Activated naive CD4-positive, alpha-beta T cell treated with anti-CD3 and anti-CD28 coated beads, Interleukin-2, amount 50 U/mL, for 72 hours (primary cell): ENCODE data around the gene C3orf85. TPM values are rescaled to one million over a fixed set of nuclear protein-coding genes. Genes with fewer than 3 reads are reported as not detected.

ENCODE experiments used
- ATAC-seq, 2 donors: fragments of 150-1000 bp; cut with Tn5 transposase; 2 replicates each; pipeline ENCODE4 v1.10.0; 2021; ENCODE audit warnings: mild to moderate bottlenecking in 2 of 2, moderate library complexity in 2 of 2
- DNase-seq, 2 donors: peaks; one replicate each; pipeline ENCODE4 v3.0.0; 2021 to 2022; ENCODE audit warnings: low spot score in 2 of 2
- H3K27ac Mint-ChIP-seq, 2 donors: one replicate each; pipeline ENCODE4 v1.8.0; 2022; ENCODE audit warnings: mild to moderate bottlenecking in 2 of 2, mixed read lengths in 2 of 2
- H3K36me3 Mint-ChIP-seq, 2 donors: one replicate each; pipeline ENCODE4 v1.8.0; 2022; ENCODE audit warnings: mixed read lengths in 2 of 2
- H3K9me3 Mint-ChIP-seq, 2 donors: one replicate each; pipeline ENCODE4 v1.8.0; 2022; ENCODE audit warnings: mixed read lengths in 2 of 2
- total RNA-seq, 2 donors: library from RNA; stranded (reverse); gene quantifications; one replicate each; pipeline ENCODE4 v1.2.3, GENCODE V29; 2022

The C3orf85 gene
- total RNA-seq, 2 donors from 2014 or later = not detected

DNA sequence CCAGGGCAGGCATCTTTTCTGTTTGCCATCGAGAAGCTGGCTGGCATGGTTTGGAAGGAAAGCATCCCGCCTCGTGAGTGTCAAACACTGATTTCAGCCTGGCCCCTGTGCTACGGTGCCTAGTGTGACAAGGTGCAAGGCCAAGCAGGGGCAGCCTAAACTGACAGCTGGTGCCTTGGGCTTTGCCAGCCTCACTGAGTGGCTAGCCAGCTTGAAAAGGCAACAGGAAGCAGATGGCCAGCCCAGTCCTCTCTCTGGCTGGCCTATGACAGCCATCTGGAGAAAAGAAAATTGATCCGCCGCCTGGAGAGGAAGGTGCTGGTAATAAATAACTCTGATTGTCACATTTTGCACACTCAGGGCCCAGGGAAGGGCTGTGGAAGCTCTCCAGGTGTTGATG is 52.2 kb downstream of the C3orf85 start:
- H3K9me3 Mint-ChIP-seq = peaks cover 0 to 3% of the 10 kb centered on the region in 2 donors
- H3K27ac Mint-ChIP-seq = no peak overlapping the region
- no peak for DNase-seq
- no peak for ATAC-seq
- H3K36me3 Mint-ChIP-seq = no peaks in the 10 kb centered on the region

DNA sequence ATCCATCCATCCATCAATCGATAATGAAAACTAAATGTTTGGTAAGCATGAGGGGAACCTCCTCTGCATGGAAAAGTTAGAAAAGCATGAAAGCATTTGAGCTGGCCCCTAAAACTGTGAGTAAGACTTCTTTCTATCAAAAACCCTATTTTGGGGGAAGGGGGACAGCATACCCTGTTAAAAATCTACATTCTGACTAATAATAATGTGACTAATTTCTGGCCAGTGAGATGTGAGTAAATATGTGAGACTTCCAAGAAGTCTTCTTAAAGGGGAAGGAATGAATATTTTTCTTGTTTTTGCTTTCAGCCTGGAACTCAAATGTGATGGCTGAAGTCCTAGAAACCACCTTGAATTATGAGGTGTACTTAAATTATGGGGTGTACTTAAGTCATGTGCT is 54.9 kb downstream of the C3orf85 start:
- Mint-ChIP-seq H3K27ac (no peak overlapping the region), H3K36me3 (no peaks in the 10 kb centered on the region), H3K9me3 (peaks cover 0 to 3% of the 10 kb centered on the region in 2 donors)
- ATAC-seq (peak in 1 of 2 donors; percentile 40), DNase-seq (no peak)

DNA sequence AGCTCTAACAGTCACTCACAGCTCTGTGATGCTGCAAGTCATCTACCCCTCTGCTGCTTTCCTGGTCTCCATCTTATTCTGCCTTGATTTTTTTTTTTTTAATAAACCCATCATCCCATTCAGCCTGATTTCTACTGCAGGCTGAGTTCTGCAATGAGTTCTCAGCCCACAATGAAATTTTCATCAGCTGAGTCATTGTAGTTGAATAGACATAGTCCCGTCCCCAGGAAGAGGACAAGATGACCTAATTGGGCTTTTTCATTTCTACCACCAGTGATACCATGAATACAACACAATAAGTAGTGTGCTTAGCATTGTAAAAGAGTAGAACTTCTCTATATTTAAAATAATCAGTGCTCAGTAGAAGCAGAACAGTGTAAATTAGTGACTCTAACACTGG is 59.3 kb downstream of the C3orf85 start:
- H3K36me3 Mint-ChIP-seq = peaks cover 5 to 6% of the 10 kb centered on the region in 2 donors
- peaks cover 5 to 10% of the 10 kb centered on the region in 2 donors for H3K9me3 Mint-ChIP-seq
- DNase-seq = no peak
- H3K27ac Mint-ChIP-seq = no peak overlapping the region
- ATAC-seq = no peak

Other genes with a start within 250 kb of the C3orf85 start
- not detected for gene GUCA1C, start 182.8 kb upstream of the C3orf85 start, total RNA-seq
- not detected for gene MORC1, start 18.6 kb upstream of the C3orf85 start, total RNA-seq
- not detected for gene DPPA2, start 179.8 kb downstream of the C3orf85 start, total RNA-seq
- 1 to 10 TPM in 1 of 2 donors, not detected in 1; 1.5 TPM for gene DPPA4, start 200.8 kb downstream of the C3orf85 start, total RNA-seq